SW 1271 (cell line): ENCODE results near the gene PPP6R2.
A peak's percentile ranks its signal among the peaks of the same experiment; 100 is the strongest.
"Not testable (repeated sequence)": the region's sequence is repeated elsewhere in the genome, so short reads cannot be mapped to it uniquely, and the experiment has no call there.

ENCODE experiments used
- DNase-seq, 2 experiments: peaks; one replicate each; lab custom pipeline; 2025; lab: John Stamatoyannopoulos, UW

Gene PPP6R2

DNA sequence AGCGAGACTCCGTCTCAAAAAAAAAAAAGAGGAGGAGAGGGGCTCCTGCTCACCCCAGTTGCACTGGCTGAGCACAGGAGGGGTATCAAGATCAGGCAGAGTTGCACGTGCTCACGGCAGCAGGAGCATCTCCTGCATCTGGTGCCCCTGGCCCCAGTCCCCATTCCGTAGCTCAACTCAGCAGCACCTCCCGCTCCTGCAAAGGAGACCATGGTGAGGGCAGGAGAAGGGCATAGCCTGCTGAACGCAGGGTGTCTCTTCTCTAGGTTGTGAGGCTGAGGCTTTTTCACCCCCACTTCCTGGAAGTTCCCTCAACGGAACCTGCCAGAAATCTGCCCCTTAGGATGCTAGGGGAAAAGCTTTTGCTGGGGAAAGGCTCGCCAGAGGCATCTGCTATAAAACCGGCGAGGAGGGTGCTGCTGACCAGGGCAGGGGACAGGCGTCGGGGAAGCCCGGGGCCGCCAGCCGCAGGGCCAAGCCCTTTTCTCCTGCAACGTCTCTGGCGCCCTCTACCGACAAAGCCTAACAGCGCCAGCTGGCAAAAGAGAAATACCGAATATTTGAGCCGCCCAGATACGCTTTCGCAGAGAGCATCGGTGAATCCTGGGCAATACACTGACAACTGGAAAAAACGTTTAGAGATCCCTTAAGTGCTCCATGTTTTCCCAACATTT lies 1.0 kb upstream of the PPP6R2 start:
- peak; percentile 73 to 83 for DNase-seq

DNA sequence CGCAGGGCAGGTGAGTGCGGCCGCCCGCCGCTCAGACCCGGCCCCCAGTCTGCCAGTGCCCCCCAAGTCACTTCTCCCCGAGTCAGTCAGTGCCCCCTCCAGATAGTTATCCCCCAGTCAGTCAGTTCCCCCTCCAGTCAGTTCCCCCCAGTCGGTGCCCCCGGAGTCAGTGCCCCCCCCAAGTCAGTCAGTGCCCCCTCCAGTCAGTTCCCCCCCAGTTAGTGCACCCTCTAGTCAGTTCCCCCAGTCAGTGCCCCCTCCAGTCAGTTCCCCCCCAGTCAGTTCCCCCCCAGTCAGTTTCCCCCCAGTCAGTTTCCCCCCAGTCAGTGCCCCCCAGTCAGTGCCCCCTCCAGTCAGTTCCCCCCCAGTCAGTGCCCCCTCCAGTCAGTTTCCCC lies 411 bp downstream of the PPP6R2 start:
- DNase-seq, result no peak

- DNase-seq, result no peak
Measured at GRCh38 chr22:50346470-50346869, 3.3 kb downstream of the PPP6R2 start.

GRCh38 chr22:50347157-50347556 lies 4.0 kb downstream of the PPP6R2 start:
- no peak for DNase-seq

DNA sequence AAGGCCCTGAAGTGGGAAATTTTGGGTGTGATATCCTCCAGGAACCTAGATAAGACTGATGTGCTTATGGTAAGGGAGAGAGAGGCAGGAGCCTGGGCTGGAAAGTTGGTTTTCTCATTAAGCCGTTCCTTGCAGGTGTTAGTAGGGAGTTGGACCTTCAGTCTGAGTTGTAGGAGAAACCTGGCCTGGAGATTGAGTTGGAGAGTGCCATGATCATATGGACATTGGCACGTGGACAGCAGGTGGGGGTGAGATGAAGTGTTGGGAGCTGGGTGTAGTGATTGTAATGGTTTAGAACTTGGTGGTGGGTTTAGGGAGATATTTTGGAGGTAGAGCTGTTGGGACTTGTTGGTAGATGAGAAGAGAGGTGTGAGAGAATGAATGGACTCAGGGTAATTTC lies 4.9 kb downstream of the PPP6R2 start:
- no peak for DNase-seq

DNA sequence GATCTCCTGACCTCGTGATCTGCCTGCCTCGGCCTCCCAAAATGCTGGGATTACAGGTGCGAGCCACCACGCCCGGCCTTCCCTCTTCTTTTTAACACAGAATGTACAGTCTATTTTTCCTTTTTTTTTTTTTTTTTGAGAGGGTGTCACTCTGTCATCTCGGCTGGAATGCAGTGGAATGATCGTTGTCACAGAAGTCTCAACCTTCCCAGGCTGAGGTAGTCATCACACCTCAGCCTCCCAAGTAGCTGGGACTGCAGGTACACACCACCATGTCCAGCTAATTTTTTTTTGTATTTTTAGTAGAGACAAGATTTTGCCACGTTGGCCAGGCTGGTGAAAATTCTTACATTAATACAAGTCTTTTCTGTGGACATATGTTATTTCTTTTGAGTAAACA lies 13.1 kb downstream of the PPP6R2 start:
- DNase-seq, result no peak

GRCh38 chr22:50357222-50357621 lies 14.1 kb downstream of the PPP6R2 start:
- no peak for DNase-seq

DNA sequence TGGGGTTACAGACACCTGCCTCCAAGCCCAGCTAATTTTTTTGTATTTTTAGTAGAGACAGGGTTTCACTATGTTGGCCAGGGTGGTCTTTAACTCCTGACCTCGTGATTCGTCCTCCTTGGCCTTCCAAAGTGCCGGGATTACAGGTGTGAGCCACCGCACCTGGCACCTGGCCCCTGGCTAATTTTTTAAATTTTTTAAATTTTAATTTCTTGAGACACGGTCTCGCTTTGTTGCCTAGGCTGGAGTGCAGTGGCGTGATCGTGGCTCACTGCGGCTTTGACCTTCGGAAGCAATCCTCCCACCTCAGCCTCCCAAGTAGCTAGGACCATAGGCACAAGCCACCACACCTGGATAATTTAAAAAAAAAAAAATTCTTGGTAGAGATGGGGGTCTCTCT lies 14.6 kb downstream of the PPP6R2 start:
- no peak for DNase-seq

- DNase-seq, result no peak
Measured at GRCh38 chr22:50360578-50360977, 17.5 kb downstream of the PPP6R2 start.

- no peak for DNase-seq
Measured at GRCh38 chr22:50361222-50361621, 18.1 kb downstream of the PPP6R2 start.

DNA sequence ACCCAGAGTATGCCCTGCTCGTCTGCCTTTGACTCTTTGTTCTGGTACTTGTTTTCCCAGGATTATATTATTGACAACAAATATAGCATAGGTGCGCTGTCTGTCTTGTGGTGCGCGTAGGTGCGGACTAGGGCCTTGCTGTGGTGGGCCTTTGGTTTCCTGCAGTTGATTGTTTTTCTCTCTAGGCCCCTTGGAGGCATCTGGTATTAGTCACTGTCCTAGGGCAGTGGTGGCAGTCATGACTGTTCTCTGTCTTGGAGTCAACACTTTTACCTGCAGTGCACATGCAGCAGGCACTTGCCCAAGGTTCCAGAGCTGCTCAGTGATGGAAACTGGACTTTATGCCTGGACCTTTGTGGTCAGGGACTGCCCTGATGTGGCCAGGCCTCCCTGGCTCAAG lies 18.6 kb downstream of the PPP6R2 start:
- no peak for DNase-seq

DNA sequence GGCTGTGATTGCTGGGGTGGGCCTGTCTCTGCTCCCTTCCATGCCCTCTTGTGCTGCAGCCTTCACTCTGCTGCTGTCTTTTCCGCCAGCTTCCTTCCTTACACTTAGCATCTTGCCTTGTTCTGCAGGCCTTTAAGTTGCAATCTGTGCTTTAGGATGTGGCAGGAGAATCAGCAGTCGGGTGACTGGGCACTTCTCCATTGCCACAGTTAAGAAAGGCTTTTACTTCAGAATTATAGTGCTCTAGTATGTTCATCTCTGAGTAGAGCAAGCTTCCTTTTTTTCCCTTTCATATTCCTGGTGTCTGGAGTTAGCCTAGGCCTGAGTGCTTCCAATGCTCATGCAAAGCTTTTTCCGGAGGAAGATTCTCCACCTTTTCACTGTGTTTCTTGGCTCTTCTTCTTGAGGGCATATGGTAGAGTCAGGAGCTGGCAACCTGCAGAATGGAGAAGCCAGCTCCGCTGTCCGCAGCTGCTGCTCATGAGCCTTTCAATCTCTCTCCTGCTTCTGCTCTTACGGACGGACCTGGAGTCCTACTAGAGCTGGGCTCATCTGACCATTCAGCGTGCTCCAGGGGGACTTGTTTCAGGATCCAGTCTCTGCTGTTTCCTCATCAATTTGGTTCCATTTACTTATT lies 20.2 kb downstream of the PPP6R2 start:
- DNase-seq, result no peak

GRCh38 chr22:50363803-50364194 lies 20.7 kb downstream of the PPP6R2 start:
- not testable (repeated sequence) for DNase-seq

DNA sequence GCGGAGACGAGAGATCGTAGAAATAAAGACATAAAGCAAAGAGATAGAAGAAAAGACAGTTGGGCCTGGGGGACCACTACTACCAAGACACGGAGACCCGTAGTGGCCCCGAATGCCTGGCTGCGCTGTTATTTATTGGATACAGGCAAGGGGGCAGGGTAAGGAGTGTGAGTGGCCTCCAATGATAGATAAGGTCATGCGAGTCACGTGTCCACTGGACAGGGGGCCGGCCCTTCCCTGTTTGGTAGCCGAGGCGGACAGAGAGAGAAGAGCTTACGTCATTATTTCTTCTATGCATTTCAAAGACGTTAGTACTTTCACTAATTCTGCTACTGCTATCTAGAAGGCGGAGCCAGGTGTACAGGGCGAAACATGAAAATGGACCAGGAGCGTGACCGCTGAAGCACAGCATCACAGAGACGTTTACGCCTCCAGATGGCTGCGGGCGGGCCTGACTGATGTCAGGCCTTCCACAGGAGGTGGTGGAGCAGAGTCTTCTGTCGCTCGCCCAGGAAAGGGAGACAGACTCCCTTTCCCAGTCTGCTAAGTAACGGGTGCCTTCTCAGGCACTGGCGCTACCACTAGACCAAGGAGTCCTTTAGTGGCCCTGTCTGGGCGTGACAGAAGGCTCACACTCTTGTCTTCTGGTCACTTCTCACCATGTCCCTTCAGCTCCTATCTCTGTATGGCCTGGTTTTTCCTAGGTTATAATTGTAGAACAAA lies 24.8 kb downstream of the PPP6R2 start:
- no peak for DNase-seq

DNA sequence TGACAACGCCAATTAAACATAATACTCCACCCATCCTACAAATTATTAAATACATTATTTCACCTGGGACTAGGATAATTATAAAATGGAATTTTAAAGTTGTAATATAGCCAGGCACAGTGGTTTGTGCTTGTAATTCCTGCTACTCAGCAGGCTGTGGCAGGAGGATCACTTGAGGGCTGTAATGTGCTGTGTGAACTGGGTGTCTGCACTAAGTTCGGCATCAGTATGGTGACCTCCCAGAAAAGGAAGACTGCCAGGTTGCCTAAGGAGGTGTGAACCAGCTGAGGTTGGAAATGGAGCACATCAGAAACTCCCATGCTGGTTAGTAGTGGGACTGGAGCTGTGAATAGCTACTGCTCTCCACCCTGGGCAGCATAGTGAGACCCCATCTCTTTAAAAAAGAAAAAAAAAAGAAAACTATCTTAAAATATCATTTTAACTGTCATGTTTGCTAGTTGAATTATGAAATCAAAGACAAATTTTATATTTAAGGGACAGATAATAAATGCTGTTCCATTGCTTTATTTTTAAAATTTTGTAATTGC lies 28.0 kb downstream of the PPP6R2 start:
- DNase-seq, result no peak

DNA sequence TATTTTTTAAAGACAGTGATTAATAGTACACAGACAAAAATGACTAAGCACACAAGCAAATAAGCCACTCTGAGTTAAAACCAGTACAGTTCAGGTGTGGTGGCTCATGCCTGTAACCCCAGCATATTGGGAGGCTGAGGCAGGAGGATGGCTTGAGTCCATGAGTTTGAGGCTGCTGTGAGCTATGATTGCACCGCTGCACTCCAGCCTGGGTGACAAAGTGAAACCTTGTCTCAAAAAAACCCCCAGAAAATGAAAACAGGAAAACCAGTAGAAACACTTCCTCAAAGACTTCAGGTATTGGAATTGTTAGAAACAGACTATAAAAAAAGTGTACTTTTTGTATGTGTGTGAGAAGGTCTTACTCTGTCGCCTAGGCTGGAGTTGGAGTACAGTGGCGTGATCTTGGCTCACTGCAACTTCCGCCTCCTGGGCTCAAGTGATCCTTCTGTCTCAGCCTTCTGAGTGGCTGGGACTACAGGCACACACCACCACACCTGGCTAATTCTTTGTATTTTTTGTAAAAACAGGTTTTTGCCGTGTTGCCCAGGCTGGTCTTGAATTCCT lies 33.0 kb downstream of the PPP6R2 start:
- DNase-seq, result no peak

DNA sequence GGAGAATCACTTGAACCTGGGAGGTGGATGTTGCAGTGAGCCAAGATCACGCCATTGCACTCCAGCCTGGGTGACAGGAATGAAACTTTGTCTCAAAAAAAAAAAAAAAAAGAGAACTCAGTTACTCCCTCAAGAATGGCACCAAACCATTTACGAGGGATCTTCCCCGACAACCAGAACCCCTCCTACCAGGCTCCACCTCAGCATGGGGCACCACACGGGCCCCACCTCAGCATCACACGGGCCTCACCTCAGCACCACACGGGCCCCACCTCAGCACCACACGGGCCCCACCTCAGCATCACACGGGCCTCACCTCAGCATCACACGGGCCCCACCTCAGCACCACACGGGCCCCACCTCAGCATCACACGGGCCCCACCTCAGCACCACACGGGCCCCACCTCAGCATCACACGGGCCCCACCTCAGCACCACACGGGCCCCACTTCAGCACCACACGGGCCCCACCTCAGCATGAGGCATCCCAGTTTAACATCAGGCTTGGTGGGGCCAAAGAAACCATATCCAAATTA lies 38.0 kb downstream of the PPP6R2 start:
- not testable (repeated sequence) for DNase-seq

DNA sequence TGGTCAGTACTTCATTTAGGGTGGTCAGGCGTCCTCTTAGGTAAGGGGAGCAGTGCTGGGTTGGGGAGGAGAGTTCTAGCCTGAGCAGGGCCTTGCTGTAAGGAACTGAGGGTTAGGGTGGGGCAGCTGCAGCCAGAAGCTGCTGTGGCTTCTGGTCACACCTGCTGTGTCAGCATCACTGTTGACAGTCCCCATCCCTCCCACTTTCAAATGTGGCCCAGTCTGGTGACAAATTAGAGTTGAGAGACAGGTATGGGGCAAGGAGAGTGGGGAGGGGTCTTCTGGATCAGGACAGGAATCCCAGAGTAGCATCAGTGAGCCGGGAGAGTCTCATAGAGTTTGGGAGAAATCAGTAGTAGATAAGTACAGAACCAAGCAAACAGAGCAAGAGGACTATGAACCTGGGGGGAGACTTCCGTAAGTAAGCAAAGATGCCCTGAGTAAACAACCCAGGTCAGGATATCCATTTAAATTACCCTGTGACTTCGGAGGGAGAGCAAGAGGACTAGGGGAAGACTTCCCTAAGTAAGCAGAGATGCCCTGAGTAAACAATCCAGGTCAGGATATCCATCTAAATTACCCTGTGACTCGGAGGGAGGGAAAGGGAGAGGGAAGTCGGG lies 53.7 kb downstream of the PPP6R2 start:
- no peak for DNase-seq

- DNase-seq, result not testable (repeated sequence)
Measured at GRCh38 chr22:50397371-50398060, 54.4 kb downstream of the PPP6R2 start.

DNA sequence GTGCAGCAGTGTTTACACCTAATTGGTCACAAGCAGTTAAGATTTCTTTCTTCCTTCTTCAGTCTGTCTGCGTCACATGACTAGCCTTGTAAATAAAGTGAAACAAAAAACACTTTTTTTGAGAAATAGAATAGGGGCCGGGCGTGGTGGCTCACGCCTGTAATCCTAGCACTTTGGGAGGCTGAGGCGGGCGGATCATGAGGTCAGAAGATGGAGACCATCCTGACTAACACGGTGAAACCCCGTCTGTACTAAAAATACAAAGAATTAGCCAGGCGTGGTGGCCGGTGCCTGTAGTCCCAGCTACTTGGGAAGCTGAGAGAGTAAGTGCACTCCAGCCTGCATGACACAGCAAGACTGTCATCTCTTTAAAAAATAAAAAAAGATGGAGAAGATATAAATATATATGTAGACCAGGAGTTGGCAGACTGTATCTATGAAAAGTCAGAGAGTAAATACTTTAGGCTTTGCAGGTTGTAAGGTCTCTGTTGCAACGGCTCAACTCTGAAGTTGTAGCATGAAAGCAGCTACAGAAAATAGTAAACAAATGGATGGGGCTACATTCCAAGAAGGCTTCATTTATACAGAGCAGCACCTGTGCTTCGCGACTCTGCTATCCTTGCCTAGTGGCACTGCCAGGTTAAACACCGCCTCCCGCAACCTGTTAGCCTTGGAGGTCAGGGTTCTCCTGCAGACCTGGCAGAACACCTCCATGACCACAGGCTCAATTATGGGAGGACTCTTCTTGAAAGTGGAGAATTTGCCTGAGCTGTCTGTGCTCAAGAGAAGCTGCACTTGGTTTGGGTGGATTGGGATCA lies 55.9 kb downstream of the PPP6R2 start:
- no peak for DNase-seq
